Panc1 (cell line): ENCODE data around the gene ASMT. TPM values are rescaled to one million over a fixed set of nuclear protein-coding genes. Genes with fewer than 3 reads are reported as not detected.

Experiments
- ATAC-seq: fragments of 200-7000 bp; cut with Tn5 transposase; 2 replicates; pipeline ENCODE4 v1.9.1; 2020; ENCODE audit warnings: mild to moderate bottlenecking, moderate library complexity
- BruUV-seq: library from RNA; stranded (reverse); fragments of 400-500 nt; replicated peaks from 2 replicates; lab custom pipeline; 2021; lab: Mats Ljungman, UMichigan
- CTCF ChIA-PET: fragments of 300-600 bp; sonication (Branson Sonifier 250); formaldehyde crosslinking; loops from one replicate; lab custom pipeline; 2022; ENCODE audit warnings: antibody characterized with exemption; lab: Charles Lee
- POLR2A ChIA-PET: fragments of 300-600 bp; sonication (Branson Sonifier 250); formaldehyde crosslinking; loops from one replicate; lab custom pipeline; 2022; ENCODE audit warnings: antibody characterized with exemption; lab: Charles Lee
- DNase-seq: peaks from one replicate; pipeline ENCODE4 v3.0.0-alpha.2; 2010; ENCODE audit warnings: low read depth, low spot score
- H3K27ac ChIP-seq: 2 replicates; pipeline ENCODE4 v1.5.1; 2011; ENCODE audit warnings: mild to moderate bottlenecking, low read length, inconsistent platforms
- H3K27me3 ChIP-seq: fragments of 200-500 bp; sonication (Bioruptor generic); 2 replicates; pipeline ENCODE4 v1.6.0; 2014; ENCODE audit warnings: low read length, inconsistent platforms; ENCODE audit not compliant: control insufficient read depth, insufficient read depth
- H3K36me3 ChIP-seq: fragments of 200-500 bp; sonication (Bioruptor generic); 2 replicates; pipeline ENCODE4 v1.5.1; 2014; ENCODE audit warnings: inconsistent platforms, mild to moderate bottlenecking, low read length, moderate library complexity; ENCODE audit not compliant: control insufficient read depth, insufficient read depth
- H3K4me1 ChIP-seq: 2 replicates; pipeline ENCODE4 v1.5.1; 2011; ENCODE audit warnings: inconsistent platforms, mild to moderate bottlenecking, low read length, moderate library complexity; ENCODE audit not compliant: control insufficient read depth, insufficient read depth
- H3K4me3 ChIP-seq, 2 experiments: 2 replicates each; pipeline ENCODE4 v1.5.1; 2011 to 2012; ENCODE audit warnings: low read depth in 2 of 2, low read length in 2 of 2, mild to moderate bottlenecking in 2 of 2, inconsistent platforms in 1 of 2, moderate library complexity in 1 of 2
- H3K9me3 ChIP-seq: fragments of 200-500 bp; sonication (Bioruptor generic); 2 replicates; pipeline ENCODE4 v1.5.1; 2014; ENCODE audit warnings: low read depth, mild to moderate bottlenecking, inconsistent platforms, low read length, moderate library complexity; ENCODE audit not compliant: control insufficient read depth, insufficient read depth
- POLR2AphosphoS5 ChIP-seq: IDR thresholded peaks from 2 replicates; pipeline ENCODE4 v1.6.1; 2012; ENCODE audit warnings: mild to moderate bottlenecking, low read depth, low read length, moderate library complexity
- SIN3A ChIP-seq: IDR thresholded peaks from 2 replicates; pipeline ENCODE4 v1.6.1; 2012; ENCODE audit warnings: low read depth, mild to moderate bottlenecking, low read length, moderate library complexity, borderline replicate concordance; ENCODE audit not compliant: insufficient read depth
- TCF7L2 ChIP-seq: IDR thresholded peaks from 2 replicates; pipeline ENCODE4 v1.6.1; 2011; ENCODE audit warnings: mild to moderate bottlenecking, low read depth, low read length, inconsistent platforms
- in situ Hi-C: cut with HindIII; loops from 2 replicates; pipeline ENCODE4 v1.10.0; 2016; ENCODE audit warnings: low sequenced_read_pairs, low pct_unique_long_range_greater_than_20kb
- intact Hi-C: fragments of 100-400 bp; cut with micrococcal nuclease; formaldehyde crosslinking; loops from one replicate; pipeline ENCODE4 v1.10.0; 2022; ENCODE audit not compliant: unreplicated experiment
- total RNA-seq: library from RNA; stranded (reverse); gene quantifications from one replicate; pipeline ENCODE4 v1.2.1, GENCODE V29; 2021; ENCODE audit not compliant: unreplicated experiment
- TF ChIP-seq, protein P1 (sequence below), 2 experiments: IDR thresholded peaks; 2 replicates each; pipeline ENCODE4 v1.6.1; 2011 to 2012; ENCODE audit warnings: low read depth in 2 of 2, control low read depth in 1 of 2, low read length in 1 of 2, mild to moderate bottlenecking in 1 of 2, moderate library complexity in 1 of 2; ENCODE audit not compliant: insufficient read depth in 1 of 2
- TF ChIP-seq, protein P2 (sequence below): fragments of 450-650 bp; IDR thresholded peaks from 2 replicates; pipeline ENCODE4 v1.5.1; 2017; ENCODE audit warnings: mild to moderate bottlenecking

Gene ASMT
- total RNA-seq, 1 experiment from 2014 or later = not detected

DNA sequence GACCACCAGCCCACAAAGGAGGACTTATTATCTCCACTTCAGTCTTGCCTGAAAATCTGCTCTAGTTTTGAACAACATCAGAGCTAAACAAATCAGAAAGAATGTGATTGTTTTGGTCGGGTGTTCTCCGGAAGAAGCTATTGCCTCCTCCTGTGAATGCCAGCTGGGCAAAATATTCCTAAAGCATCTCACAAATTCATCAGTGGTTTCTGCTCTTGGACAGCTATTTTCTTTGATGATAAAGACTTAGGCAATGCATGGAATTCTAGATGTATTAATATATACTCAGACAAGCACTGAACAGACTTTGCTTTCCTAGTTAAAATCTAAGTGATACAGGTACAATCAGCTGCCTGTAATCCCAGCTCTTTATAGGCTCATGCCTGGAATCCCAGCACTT, 71.8 kb downstream of the ASMT start:
- Histone ChIP-seq H3K27me3 (no peaks in the 10 kb centered on the region), H3K9me3 (no peaks in the 10 kb centered on the region), H3K27ac (no peak overlapping the region), H3K36me3 (no peaks in the 10 kb centered on the region), H3K4me1 (no peaks in the 10 kb centered on the region), H3K4me3 (no peak overlapping the region)
- intact Hi-C loops (no loop called here), in situ Hi-C loops (no loop called here)
- CTCF ChIA-PET = no interaction called here
- POLR2A ChIA-PET = no interaction called here
- ATAC-seq (no peak), DNase-seq (no peak)
- no TSS peak for BruUV-seq
- TF ChIP-seq, protein P1, sequence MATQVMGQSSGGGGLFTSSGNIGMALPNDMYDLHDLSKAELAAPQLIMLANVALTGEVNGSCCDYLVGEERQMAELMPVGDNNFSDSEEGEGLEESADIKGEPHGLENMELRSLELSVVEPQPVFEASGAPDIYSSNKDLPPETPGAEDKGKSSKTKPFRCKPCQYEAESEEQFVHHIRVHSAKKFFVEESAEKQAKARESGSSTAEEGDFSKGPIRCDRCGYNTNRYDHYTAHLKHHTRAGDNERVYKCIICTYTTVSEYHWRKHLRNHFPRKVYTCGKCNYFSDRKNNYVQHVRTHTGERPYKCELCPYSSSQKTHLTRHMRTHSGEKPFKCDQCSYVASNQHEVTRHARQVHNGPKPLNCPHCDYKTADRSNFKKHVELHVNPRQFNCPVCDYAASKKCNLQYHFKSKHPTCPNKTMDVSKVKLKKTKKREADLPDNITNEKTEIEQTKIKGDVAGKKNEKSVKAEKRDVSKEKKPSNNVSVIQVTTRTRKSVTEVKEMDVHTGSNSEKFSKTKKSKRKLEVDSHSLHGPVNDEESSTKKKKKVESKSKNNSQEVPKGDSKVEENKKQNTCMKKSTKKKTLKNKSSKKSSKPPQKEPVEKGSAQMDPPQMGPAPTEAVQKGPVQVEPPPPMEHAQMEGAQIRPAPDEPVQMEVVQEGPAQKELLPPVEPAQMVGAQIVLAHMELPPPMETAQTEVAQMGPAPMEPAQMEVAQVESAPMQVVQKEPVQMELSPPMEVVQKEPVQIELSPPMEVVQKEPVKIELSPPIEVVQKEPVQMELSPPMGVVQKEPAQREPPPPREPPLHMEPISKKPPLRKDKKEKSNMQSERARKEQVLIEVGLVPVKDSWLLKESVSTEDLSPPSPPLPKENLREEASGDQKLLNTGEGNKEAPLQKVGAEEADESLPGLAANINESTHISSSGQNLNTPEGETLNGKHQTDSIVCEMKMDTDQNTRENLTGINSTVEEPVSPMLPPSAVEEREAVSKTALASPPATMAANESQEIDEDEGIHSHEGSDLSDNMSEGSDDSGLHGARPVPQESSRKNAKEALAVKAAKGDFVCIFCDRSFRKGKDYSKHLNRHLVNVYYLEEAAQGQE (IDR thresholded peaks at IDR 0.05; ENCODE audit: insufficient read depth in 1 of 2, low read depth in 2 of 2, low read length in 1 of 2) = no peak
- TF ChIP-seq TCF7L2 = no peak
- TF ChIP-seq, protein P2, sequence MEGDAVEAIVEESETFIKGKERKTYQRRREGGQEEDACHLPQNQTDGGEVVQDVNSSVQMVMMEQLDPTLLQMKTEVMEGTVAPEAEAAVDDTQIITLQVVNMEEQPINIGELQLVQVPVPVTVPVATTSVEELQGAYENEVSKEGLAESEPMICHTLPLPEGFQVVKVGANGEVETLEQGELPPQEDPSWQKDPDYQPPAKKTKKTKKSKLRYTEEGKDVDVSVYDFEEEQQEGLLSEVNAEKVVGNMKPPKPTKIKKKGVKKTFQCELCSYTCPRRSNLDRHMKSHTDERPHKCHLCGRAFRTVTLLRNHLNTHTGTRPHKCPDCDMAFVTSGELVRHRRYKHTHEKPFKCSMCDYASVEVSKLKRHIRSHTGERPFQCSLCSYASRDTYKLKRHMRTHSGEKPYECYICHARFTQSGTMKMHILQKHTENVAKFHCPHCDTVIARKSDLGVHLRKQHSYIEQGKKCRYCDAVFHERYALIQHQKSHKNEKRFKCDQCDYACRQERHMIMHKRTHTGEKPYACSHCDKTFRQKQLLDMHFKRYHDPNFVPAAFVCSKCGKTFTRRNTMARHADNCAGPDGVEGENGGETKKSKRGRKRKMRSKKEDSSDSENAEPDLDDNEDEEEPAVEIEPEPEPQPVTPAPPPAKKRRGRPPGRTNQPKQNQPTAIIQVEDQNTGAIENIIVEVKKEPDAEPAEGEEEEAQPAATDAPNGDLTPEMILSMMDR = no peak
- no peak for TF ChIP-seq SIN3A
- TF ChIP-seq POLR2AphosphoS5 = no peak

Other genes starting within 250 kb of the ASMT start
- 125 TPM for gene SLC25A6, start 222.9 kb upstream of the ASMT start, total RNA-seq
- 16.5 TPM for gene ASMTL, start 162.2 kb upstream of the ASMT start, total RNA-seq
- 0.18 TPM for gene P2RY8, start 77.9 kb upstream of the ASMT start, total RNA-seq
- gene AKAP17A, start 23.5 kb upstream of the ASMT start, total RNA-seq = 22.1 TPM